T-helper 1 cell treated with Interleukin-12 subunit alpha and Interleukin-12 subunit beta and Interleukin-4 antibody, amounts not matched to agents 30 μg/mL and 1 μg/mL, for 36 hours (primary cell): ENCODE data around the gene CBLC.

Experiments used
- H3K27ac Mint-ChIP-seq: one replicate; pipeline ENCODE4 v1.8.0; 2021; ENCODE audit warnings: mild to moderate bottlenecking, mixed read lengths
- H3K27me3 Mint-ChIP-seq: one replicate; pipeline ENCODE4 v1.8.0; 2021; ENCODE audit warnings: low read depth, mixed read lengths
- H3K36me3 Mint-ChIP-seq: one replicate; pipeline ENCODE4 v1.8.0; 2021; ENCODE audit warnings: low read depth, mixed read lengths
- H3K4me1 Mint-ChIP-seq: one replicate; pipeline ENCODE4 v1.8.0; 2021; ENCODE audit warnings: low read depth, mixed read lengths
- H3K4me3 Mint-ChIP-seq: one replicate; pipeline ENCODE4 v1.8.0; 2021; ENCODE audit warnings: mild to moderate bottlenecking, moderate library complexity, mixed read lengths
- H3K9me3 Mint-ChIP-seq: one replicate; pipeline ENCODE4 v1.8.0; 2021; ENCODE audit warnings: mixed read lengths

CBLC gene

GRCh38 chr19:44792281-44792680 lies 14.6 kb downstream of the CBLC start:
- no peak overlapping the region for H3K4me3 Mint-ChIP-seq
- H3K36me3 Mint-ChIP-seq, result no peaks in the 10 kb centered on the region
- H3K27me3 Mint-ChIP-seq, result no peaks in the 10 kb centered on the region
- peaks cover 6% of the 10 kb centered on the region for H3K4me1 Mint-ChIP-seq
- no peaks in the 10 kb centered on the region for H3K9me3 Mint-ChIP-seq
- H3K27ac Mint-ChIP-seq, result no peak overlapping the region

DNA sequence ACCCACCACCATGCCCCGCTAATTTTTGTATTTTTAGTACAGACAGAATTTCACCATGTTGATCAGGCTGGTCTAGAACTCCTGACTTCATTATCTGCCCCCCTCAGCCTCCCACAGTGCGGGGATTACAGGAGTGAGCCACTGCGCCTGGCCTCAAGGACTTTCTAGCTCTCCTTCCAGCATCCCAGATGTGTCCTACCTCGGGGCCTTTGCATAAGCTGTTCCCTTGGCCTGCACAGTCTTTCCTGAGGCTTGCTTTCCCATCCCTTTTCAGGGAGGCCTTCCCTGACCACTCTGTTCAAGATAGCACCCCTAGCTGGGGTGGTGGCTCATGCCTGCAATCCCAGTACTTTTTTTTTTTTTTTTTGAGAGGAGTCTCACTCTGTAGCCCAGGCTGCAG lies 16.9 kb downstream of the CBLC start:
- no peak overlapping the region for H3K27ac Mint-ChIP-seq
- H3K9me3 Mint-ChIP-seq, result no peaks in the 10 kb centered on the region
- H3K4me3 Mint-ChIP-seq, result no peak overlapping the region

DNA sequence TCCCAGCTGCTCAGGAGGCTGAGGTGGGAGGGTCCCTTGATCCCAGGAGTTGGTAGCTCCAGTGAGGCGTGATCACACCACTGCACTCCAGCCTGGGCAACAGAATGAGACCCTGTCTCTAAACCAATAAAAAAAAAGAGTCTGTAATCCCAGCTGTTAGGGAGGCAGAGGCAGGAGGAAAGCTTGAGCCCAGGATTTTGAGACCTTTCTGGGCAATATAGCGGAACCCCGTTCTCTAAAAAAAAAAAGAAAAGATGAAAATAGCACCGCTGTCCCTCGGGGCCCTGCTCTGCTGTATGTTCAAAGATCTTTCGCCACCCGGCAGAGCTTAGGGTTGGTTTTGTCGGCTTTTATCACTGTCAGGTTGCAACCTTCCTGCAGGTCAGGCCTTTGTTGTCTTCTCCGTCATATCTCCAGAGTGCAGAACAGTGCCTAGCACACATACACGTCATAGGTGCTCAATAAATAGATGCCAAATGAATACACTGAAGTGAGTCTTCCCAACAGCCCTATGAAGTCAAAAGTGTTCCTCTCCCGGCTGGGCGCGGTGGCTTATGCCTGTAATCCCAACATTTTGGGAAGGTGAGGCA lies 17.8 kb downstream of the CBLC start:
- Mint-ChIP-seq H3K36me3 (no peaks in the 10 kb centered on the region), H3K27me3 (no peaks in the 10 kb centered on the region), H3K4me1 (peaks cover 12% of the 10 kb centered on the region), H3K4me3 (no peak overlapping the region), H3K9me3 (no peaks in the 10 kb centered on the region), H3K27ac (no peak overlapping the region)

More for the DNA sequence above, 16.9 kb downstream of the CBLC start:
- no peaks in the 10 kb centered on the region for H3K27me3 Mint-ChIP-seq
- no peaks in the 10 kb centered on the region for H3K36me3 Mint-ChIP-seq
- H3K4me1 Mint-ChIP-seq, result peaks cover 8% of the 10 kb centered on the region

DNA sequence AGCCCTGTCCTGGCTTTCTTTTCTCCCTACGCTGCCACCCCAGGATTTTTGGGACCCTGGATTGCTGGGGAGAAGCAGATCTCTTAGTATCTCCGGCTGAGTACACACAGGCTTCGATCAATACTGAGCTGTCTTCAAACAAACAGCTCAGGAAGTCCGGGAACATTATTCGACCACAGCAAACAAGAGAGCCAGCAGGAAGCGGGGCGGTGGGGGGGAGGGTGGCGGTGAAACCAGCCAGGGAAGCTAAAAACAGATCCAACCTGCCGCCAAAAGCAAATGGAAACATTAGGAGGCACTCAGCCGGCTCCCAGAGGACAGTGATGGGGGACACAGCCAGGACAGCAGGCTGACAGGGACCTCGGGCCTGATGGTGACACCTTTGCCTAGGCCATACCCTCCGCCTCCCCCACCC lies 19.0 kb downstream of the CBLC start:
- peak overlapping the region; percentile 51 for H3K4me3 Mint-ChIP-seq
- H3K4me1 Mint-ChIP-seq, result peaks cover 12% of the 10 kb centered on the region
- H3K27me3 Mint-ChIP-seq, result no peaks in the 10 kb centered on the region
- H3K27ac Mint-ChIP-seq, result peak overlapping the region; percentile 80
- H3K9me3 Mint-ChIP-seq, result no peaks in the 10 kb centered on the region
- H3K36me3 Mint-ChIP-seq, result no peaks in the 10 kb centered on the region

- Mint-ChIP-seq H3K27ac (peak overlapping the region; percentile 55), H3K36me3 (no peaks in the 10 kb centered on the region), H3K4me1 (peaks cover 12% of the 10 kb centered on the region), H3K27me3 (peaks cover 6% of the 10 kb centered on the region), H3K4me3 (no peak overlapping the region), H3K9me3 (no peaks in the 10 kb centered on the region)
Observed at GRCh38 chr19:44799627-44800346, 22.1 kb downstream of the CBLC start.

GRCh38 chr19:44800461-44800860 lies 22.8 kb downstream of the CBLC start:
- H3K4me3 Mint-ChIP-seq, result no peak overlapping the region
- H3K27me3 Mint-ChIP-seq, result peaks cover 6% of the 10 kb centered on the region
- H3K36me3 Mint-ChIP-seq, result no peaks in the 10 kb centered on the region
- H3K4me1 Mint-ChIP-seq, result peaks cover 12% of the 10 kb centered on the region
- no peak overlapping the region for H3K27ac Mint-ChIP-seq
- H3K9me3 Mint-ChIP-seq, result no peaks in the 10 kb centered on the region

GRCh38 chr19:44803442-44804428 lies 26.0 kb downstream of the CBLC start:
- no peak overlapping the region for H3K4me3 Mint-ChIP-seq
- H3K9me3 Mint-ChIP-seq, result no peaks in the 10 kb centered on the region
- H3K36me3 Mint-ChIP-seq, result no peaks in the 10 kb centered on the region
- H3K4me1 Mint-ChIP-seq, result peaks cover 6% of the 10 kb centered on the region
- H3K27me3 Mint-ChIP-seq, result peaks cover 24% of the 10 kb centered on the region
- H3K27ac Mint-ChIP-seq, result no peak overlapping the region

DNA sequence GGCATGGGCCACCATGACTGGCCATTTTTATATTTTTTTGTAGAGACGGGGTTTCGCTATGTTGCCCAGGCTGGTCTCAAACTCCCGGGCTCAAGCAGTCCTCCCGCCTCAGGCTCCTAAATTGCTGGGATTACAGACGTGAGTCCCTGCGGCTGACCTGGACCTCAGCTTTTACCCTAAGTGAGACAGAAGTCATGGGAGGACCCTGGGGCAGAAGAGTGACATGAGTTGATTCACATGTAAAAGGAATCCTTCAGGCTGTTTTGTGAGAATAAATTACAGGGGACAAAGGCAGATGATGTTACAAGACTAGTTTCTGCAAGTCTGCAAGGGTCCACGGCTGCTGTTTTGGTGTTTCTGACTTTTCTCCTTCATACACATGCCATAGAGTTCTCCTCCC lies 28.6 kb downstream of the CBLC start:
- no peak overlapping the region for H3K4me3 Mint-ChIP-seq

DNA sequence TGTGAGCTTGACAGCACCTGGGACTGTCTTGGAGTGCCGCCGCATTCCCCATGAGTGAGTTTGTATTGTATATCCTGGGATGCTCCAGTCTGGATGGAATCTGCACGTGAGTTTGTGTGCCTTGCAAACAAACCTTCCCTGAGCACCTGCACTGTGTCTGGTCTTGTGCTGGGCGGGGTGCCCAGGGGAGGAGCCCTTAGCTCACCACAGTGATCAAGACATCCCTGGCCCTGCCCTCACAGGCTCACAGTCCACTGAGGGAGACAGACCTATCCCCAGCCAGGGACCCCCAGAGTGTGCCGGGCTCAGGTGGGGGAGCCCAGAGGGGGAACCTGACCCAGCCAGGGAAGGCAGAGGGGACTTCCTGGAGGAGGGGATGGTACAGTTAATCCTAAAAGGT lies 29.5 kb downstream of the CBLC start:
- H3K27ac Mint-ChIP-seq, result no peak overlapping the region
- no peaks in the 10 kb centered on the region for H3K4me1 Mint-ChIP-seq
- no peaks in the 10 kb centered on the region for H3K36me3 Mint-ChIP-seq
- H3K4me3 Mint-ChIP-seq, result no peak overlapping the region
- no peaks in the 10 kb centered on the region for H3K9me3 Mint-ChIP-seq
- H3K27me3 Mint-ChIP-seq, result peaks cover 31% of the 10 kb centered on the region

More for the DNA sequence above, 28.6 kb downstream of the CBLC start:
- H3K4me1 Mint-ChIP-seq, result no peaks in the 10 kb centered on the region
- no peaks in the 10 kb centered on the region for H3K9me3 Mint-ChIP-seq
- H3K27ac Mint-ChIP-seq, result no peak overlapping the region
- peaks cover 31% of the 10 kb centered on the region for H3K27me3 Mint-ChIP-seq
- H3K36me3 Mint-ChIP-seq, result no peaks in the 10 kb centered on the region

GRCh38 chr19:44807652-44808462 lies 30.2 kb downstream of the CBLC start:
- H3K27me3 Mint-ChIP-seq, result peaks cover 28% of the 10 kb centered on the region
- H3K36me3 Mint-ChIP-seq, result no peaks in the 10 kb centered on the region
- no peaks in the 10 kb centered on the region for H3K9me3 Mint-ChIP-seq
- H3K4me3 Mint-ChIP-seq, result no peak overlapping the region
- no peaks in the 10 kb centered on the region for H3K4me1 Mint-ChIP-seq
- H3K27ac Mint-ChIP-seq, result no peak overlapping the region

DNA sequence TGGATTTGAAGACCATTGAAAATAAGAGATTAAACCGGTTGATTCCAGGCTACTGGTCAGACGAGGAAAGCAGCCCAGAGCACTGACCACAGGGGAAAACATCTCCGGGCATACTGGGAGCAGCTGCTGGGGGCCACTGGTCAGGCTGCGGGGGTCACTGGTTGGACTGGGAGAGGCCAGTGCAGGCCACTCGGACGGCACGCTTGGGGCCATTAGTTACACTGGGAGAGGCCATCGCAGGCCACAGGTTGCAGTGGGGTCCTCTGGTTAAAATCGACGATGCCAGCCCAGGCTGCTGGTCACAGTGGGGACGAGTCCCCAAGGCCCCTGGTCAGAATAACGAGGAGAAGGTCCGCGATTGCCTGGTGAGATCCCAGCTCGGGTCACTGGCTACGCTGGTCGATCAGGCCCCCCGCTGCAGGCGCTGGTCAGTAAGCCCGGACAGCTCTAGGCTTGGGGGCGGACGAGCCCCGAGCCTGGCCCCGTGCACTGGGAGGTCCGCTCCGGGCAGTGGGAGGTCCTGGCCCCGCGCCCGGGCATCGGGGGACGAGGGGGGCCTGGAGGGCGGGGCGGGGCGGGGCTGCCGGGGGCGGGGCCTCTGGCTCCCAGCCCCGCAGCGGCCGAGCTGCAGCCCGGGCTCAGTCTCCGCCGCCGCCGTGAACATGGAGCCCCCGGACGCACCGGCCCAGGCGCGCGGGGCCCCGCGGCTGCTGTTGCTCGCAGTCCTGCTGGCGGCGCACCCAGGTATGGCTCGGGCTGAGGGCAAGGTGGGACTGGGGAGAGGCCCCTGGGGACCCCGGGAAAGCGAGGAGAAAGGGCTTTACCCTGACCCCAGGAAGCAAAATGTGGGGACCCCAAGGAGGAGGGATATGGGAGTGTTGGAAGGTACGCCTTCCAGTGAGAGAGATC lies 31.0 kb downstream of the CBLC start, which contains the start of gene BCAM:
Gene BCAM, plus strand, starts transcription at position 641 of the 909 bp plus-strand sequence. Its CDS starts 22 bp downstream, at position 663.
- Mint-ChIP-seq H3K4me1 (no peaks in the 10 kb centered on the region), H3K4me3 (no peak within 1 kb of the TSS), H3K36me3 (no peaks in the 10 kb centered on the region), H3K27me3 (peaks cover 24% of the 10 kb centered on the region), H3K27ac (no peak within 1 kb of the TSS), H3K9me3 (no peaks in the 10 kb centered on the region)

- Mint-ChIP-seq H3K4me3 (no peak overlapping the region), H3K4me1 (no peaks in the 10 kb centered on the region), H3K9me3 (no peaks in the 10 kb centered on the region), H3K27me3 (peaks cover 24% of the 10 kb centered on the region), H3K27ac (no peak overlapping the region), H3K36me3 (no peaks in the 10 kb centered on the region)
Observed at GRCh38 chr19:44809577-44810233, 32.0 kb downstream of the CBLC start.
